ENCODE measurements around the gene TMF1. TPM values are rescaled to one million over a fixed set of nuclear protein-coding genes. Genes with fewer than 3 reads are reported as not detected.

Gene TMF1
- total and polyA plus RNA-seq, 2 donors (not counting 1 experiment from before 2014, with no cell fraction given): 27.5 to 51.5 TPM

GRCh38 chr3:69079269-69080159, 27.4 kb upstream of the TMF1 start:
- Histone ChIP-seq H3K4me1 (ENCODE audit: control insufficient read depth, extremely low read depth, insufficient read depth, low read length) (peaks cover 25% of the 10 kb centered on the region), H3K79me2 (ENCODE audit: control insufficient read depth, insufficient read depth, low read length) (peaks cover 29% of the 10 kb centered on the region)
- DNase-seq (ENCODE audit: low read depth in 2 of 2): no peak

GRCh38 chr3:69072928-69073327, 20.8 kb upstream of the TMF1 start:
- Histone ChIP-seq H3K27ac (ENCODE audit: insufficient read depth, low read length) (no peak overlapping the region), H3K36me3 (ENCODE audit: control insufficient read depth, insufficient read depth, low read length) (peaks cover 3% of the 10 kb centered on the region), H2AFZ (ENCODE audit: low read length) (no peak overlapping the region), H3K9ac (ENCODE audit: insufficient read depth, low read length) (no peak overlapping the region), H3K4me1 (ENCODE audit: control insufficient read depth, extremely low read depth, insufficient read depth, low read length) (no peaks in the 10 kb centered on the region), H3K27me3 (ENCODE audit: control insufficient read depth, insufficient read depth, low read length) (no peaks in the 10 kb centered on the region), H4K20me1 (ENCODE audit: control insufficient read depth, extremely low read depth, insufficient read depth, low read length) (no peaks in the 10 kb centered on the region), H3K4me2 (ENCODE audit: extremely low read depth, insufficient read depth, low read length) (no peak overlapping the region), H3K79me2 (ENCODE audit: control insufficient read depth, insufficient read depth, low read length) (peaks cover 18% of the 10 kb centered on the region), H3K4me3 (replicated peaks in 1 of 4; ENCODE audit: control extremely low read depth in 1 of 4, insufficient read depth in 1 of 4, low read depth in 3 of 4, low read length in 4 of 4) (no peak overlapping the region), H3K9me3 (ENCODE audit: control insufficient read depth, insufficient read depth, low read depth, low read length) (no peaks in the 10 kb centered on the region)
- DNase-seq (ENCODE audit: low read depth in 2 of 2): no peak
- TF ChIP-seq EZH2 (IDR thresholded peaks at IDR 0.05; ENCODE audit: low read length, missing control alignments) (no peak), CTCF (conservative IDR thresholded peaks at IDR 0.05 in 1 of 2, IDR thresholded peaks at IDR 0.05 in 1 of 2; ENCODE audit: low read depth in 1 of 2, low read length in 2 of 2) (no peak)

More at GRCh38 chr3:69079269-69080159, 27.4 kb upstream of the TMF1 start:
- peak overlapping the region; percentile 54 for H3K27ac ChIP-seq (ENCODE audit: insufficient read depth, low read length)
- peak overlapping the region; percentile 72 for H3K9ac ChIP-seq (ENCODE audit: insufficient read depth, low read length)
- no peaks in the 10 kb centered on the region for H3K36me3 ChIP-seq (ENCODE audit: control insufficient read depth, insufficient read depth, low read length)
- no peaks in the 10 kb centered on the region for H4K20me1 ChIP-seq (ENCODE audit: control insufficient read depth, extremely low read depth, insufficient read depth, low read length)
- no peaks in the 10 kb centered on the region for H3K27me3 ChIP-seq (ENCODE audit: control insufficient read depth, insufficient read depth, low read length)
- no peaks in the 10 kb centered on the region for H3K9me3 ChIP-seq (ENCODE audit: control insufficient read depth, insufficient read depth, low read depth, low read length)
- H3K4me2 ChIP-seq (ENCODE audit: extremely low read depth, insufficient read depth, low read length): peak overlapping the region; percentile 82
- TF ChIP-seq EZH2 (IDR thresholded peaks at IDR 0.05; ENCODE audit: low read length, missing control alignments) (no peak), CTCF (conservative IDR thresholded peaks at IDR 0.05 in 1 of 2, IDR thresholded peaks at IDR 0.05 in 1 of 2; ENCODE audit: low read depth in 1 of 2, low read length in 2 of 2) (no peak)
- H2AFZ ChIP-seq (ENCODE audit: low read length): no peak overlapping the region
- H3K4me3 ChIP-seq (replicated peaks in 1 of 4; ENCODE audit: control extremely low read depth in 1 of 4, insufficient read depth in 1 of 4, low read depth in 3 of 4, low read length in 4 of 4): peak overlapping the region; percentile 67 to 90 (median 76)

- Histone ChIP-seq H3K36me3 (ENCODE audit: control insufficient read depth, insufficient read depth, low read length) (peaks cover 2% of the 10 kb centered on the region), H4K20me1 (ENCODE audit: control insufficient read depth, extremely low read depth, insufficient read depth, low read length) (no peaks in the 10 kb centered on the region), H3K79me2 (ENCODE audit: control insufficient read depth, insufficient read depth, low read length) (peaks cover 2% of the 10 kb centered on the region), H3K9me3 (ENCODE audit: control insufficient read depth, insufficient read depth, low read depth, low read length) (no peaks in the 10 kb centered on the region), H2AFZ (ENCODE audit: low read length) (no peak overlapping the region), H3K27ac (ENCODE audit: insufficient read depth, low read length) (no peak overlapping the region), H3K9ac (ENCODE audit: insufficient read depth, low read length) (no peak overlapping the region), H3K4me3 (replicated peaks in 1 of 4; ENCODE audit: control extremely low read depth in 1 of 4, insufficient read depth in 1 of 4, low read depth in 3 of 4, low read length in 4 of 4) (no peak overlapping the region), H3K27me3 (ENCODE audit: control insufficient read depth, insufficient read depth, low read length) (no peaks in the 10 kb centered on the region), H3K4me1 (ENCODE audit: control insufficient read depth, extremely low read depth, insufficient read depth, low read length) (no peaks in the 10 kb centered on the region), H3K4me2 (ENCODE audit: extremely low read depth, insufficient read depth, low read length) (no peak overlapping the region)
- DNase-seq (ENCODE audit: low read depth in 2 of 2): no peak
- no peak for TF ChIP-seq CTCF (conservative IDR thresholded peaks at IDR 0.05 in 1 of 2, IDR thresholded peaks at IDR 0.05 in 1 of 2; ENCODE audit: low read depth in 1 of 2, low read length in 2 of 2)
- no peak for TF ChIP-seq EZH2 (IDR thresholded peaks at IDR 0.05; ENCODE audit: low read length, missing control alignments)
Observed at GRCh38 chr3:69066121-69066520, 14.0 kb upstream of the TMF1 start.
